Ishikawa (cell line): Measurements from ENCODE around the gene ZNF467.

Experiments
- CEBPB ChIP-seq: IDR thresholded peaks from 2 replicates; pipeline ENCODE4 v1.6.1; 2012
- CREB1 ChIP-seq: IDR thresholded peaks from 2 replicates; pipeline ENCODE4 v1.6.1; 2012; ENCODE audit warnings: low read depth
- EGR1 ChIP-seq: IDR thresholded peaks from 2 replicates; pipeline ENCODE4 v1.6.1; 2012
- EP300 ChIP-seq: IDR thresholded peaks from 2 replicates; pipeline ENCODE4 v1.6.1; 2012; ENCODE audit warnings: borderline replicate concordance
- FOXM1 ChIP-seq: IDR thresholded peaks from 2 replicates; pipeline ENCODE4 v1.6.1; 2012; ENCODE audit warnings: low read depth, borderline replicate concordance
- MAX ChIP-seq: IDR thresholded peaks from 2 replicates; pipeline ENCODE4 v1.6.1; 2012
- NFIC ChIP-seq: IDR thresholded peaks from 2 replicates; pipeline ENCODE4 v1.6.1; 2012
- RAD21 ChIP-seq: IDR thresholded peaks from 2 replicates; pipeline ENCODE4 v1.6.1; 2012; ENCODE audit warnings: low read depth
- REST ChIP-seq: IDR thresholded peaks from 2 replicates; pipeline ENCODE4 v1.6.1; 2012; ENCODE audit warnings: low read depth, mild to moderate bottlenecking
- TAF1 ChIP-seq: IDR thresholded peaks from 2 replicates; pipeline ENCODE4 v1.6.1; 2012; ENCODE audit warnings: low read depth, mild to moderate bottlenecking
- TCF12 ChIP-seq: IDR thresholded peaks from 2 replicates; pipeline ENCODE4 v1.6.1; 2012; ENCODE audit warnings: low read depth
- TEAD4 ChIP-seq: IDR thresholded peaks from 2 replicates; pipeline ENCODE4 v1.6.1; 2012
- USF1 ChIP-seq: IDR thresholded peaks from 2 replicates; pipeline ENCODE4 v1.6.1; 2012
- YY1 ChIP-seq: IDR thresholded peaks from 2 replicates; pipeline ENCODE4 v1.6.1; 2012; ENCODE audit warnings: low read depth
- ZBTB7A ChIP-seq: IDR thresholded peaks from 2 replicates; pipeline ENCODE4 v1.6.1; 2012; ENCODE audit warnings: low read depth

Gene ZNF467

GRCh38 chr7:149815121-149815520, 41.7 kb upstream of the ZNF467 start:
- TF ChIP-seq MAX (no peak), USF1 (no peak), RAD21 (no peak), TCF12 (no peak), YY1 (no peak), REST (no peak), FOXM1 (no peak), EGR1 (no peak), NFIC (no peak), TEAD4 (no peak), ZBTB7A (no peak), EP300 (no peak), CEBPB (no peak), CREB1 (no peak), TAF1 (no peak)

- TF ChIP-seq ZBTB7A, result no peak
- no peak for TF ChIP-seq CEBPB
- no peak for TF ChIP-seq RAD21
Measured at GRCh38 chr7:149814494-149814893, 41.1 kb upstream of the ZNF467 start.

- TF ChIP-seq USF1 (no peak), YY1 (no peak), EGR1 (no peak), NFIC (no peak), EP300 (no peak), REST (no peak), CEBPB (no peak), CREB1 (no peak), MAX (no peak), TEAD4 (no peak), TCF12 (no peak), RAD21 (no peak), FOXM1 (no peak), TAF1 (no peak), ZBTB7A (no peak)
Measured at GRCh38 chr7:149813254-149814035, 40.1 kb upstream of the ZNF467 start.

- no peak for TF ChIP-seq EGR1
- TF ChIP-seq ZBTB7A, result no peak
- no peak for TF ChIP-seq YY1
Measured at GRCh38 chr7:149811831-149812490, 38.6 kb upstream of the ZNF467 start.

- TF ChIP-seq RAD21, result peak; percentile 32; the same call in 1 of the 2 replicates
- TF ChIP-seq TAF1, result no peak
- no peak for TF ChIP-seq TCF12
Measured at GRCh38 chr7:149811221-149811620, 37.8 kb upstream of the ZNF467 start.

GRCh38 chr7:149809215-149809614, 35.8 kb upstream of the ZNF467 start:
- TF ChIP-seq CEBPB (no peak), REST (no peak), TCF12 (no peak), EP300 (no peak), TEAD4 (no peak), MAX (no peak), TAF1 (no peak), FOXM1 (no peak), ZBTB7A (no peak), CREB1 (no peak), EGR1 (no peak)
